Middle frontal gyrus (tissue), 1 donor: Measurements from ENCODE around the gene ESRRB.

ENCODE experiments used
- DNase-seq: peaks from one replicate; pipeline ENCODE4 v3.0.0-alpha.2; 2015; ENCODE audit warnings: low spot score; ENCODE audit errors: extremely low spot score

The ESRRB gene

DNA sequence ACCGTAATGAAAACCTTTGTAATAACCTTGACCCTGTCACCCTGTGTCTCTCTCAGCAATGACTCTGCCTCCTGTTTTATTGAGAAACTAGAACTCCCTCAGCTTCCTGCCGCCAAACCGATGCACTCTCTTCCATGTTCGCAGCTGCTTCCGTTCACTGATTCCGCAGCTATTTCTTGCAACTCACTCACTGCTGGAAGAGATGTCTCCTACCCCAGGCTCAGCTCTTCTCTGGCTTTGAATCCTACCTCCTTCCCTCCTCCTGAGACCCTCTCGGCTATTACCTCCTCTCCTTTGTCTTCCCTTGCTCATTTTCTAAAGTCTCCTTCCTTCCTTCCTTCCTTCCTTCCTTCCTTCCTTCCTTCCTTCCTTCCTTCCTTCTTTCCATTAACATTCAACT, 71.0 kb downstream of the ESRRB start:
- no peak for DNase-seq

DNA sequence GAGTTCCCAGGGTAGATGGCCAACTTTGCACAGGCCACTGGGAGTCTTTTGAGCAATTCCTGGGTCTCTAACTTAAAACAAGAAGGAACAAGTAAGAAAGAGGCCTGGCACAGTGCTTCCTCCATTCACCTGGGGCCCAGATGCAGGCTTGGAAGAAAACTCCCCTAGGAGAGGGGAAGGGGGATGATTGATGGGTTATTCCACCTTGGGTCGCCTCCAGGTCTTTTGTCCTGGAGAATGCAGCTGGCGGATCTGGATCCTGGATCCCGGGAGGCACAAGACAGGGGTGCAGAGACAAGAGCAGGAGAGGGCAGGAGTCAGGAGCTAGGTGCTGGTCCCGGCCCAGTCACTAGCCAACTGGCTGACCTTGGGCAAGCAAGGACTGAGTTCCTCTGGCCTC, 74.5 kb downstream of the ESRRB start:
- DNase-seq = no peak

GRCh38 chr14:76456200-76456599, 80.3 kb downstream of the ESRRB start:
- no peak for DNase-seq

GRCh38 chr14:76456891-76457586, 81.1 kb downstream of the ESRRB start:
- DNase-seq = no peak

DNA sequence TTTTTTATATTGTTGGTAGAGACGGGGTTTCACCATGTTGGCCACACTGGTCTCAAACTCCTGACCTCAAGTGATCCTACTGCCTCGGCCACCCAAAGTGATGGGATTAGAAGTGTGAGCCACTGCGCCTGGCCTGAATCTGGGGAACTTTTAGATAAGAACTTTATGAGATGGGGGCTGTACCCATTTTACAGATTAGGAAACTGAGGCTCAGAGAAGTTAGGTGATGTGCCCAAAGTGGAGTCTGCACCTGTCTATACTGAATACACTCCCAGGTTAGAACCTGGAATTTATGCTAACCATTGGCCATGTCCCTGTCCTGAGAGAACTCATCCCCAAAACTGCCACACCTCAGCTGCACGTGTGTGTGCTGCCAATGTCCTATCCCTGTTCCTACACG, 81.9 kb downstream of the ESRRB start:
- DNase-seq = no peak

DNA sequence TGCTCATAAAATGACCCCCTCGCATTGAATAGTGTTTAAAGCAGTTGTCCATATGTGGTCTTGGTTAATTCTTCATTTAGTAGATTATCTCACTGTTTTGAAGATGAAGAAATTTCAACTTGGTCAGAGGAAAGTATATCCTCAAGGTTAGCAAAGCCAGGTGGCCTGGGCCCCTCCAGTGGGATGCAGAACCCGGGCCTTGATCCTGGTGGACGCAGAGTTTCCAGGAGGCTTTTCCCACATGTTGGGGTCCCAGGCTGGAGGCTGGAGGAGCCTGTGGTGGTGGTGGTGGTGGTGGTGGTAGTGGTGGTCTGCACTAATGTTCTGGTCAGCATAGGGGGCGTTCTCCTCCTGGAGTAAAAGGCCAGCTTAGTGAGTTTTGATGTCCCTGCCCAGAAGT, 85.9 kb downstream of the ESRRB start:
- DNase-seq = no peak

DNA sequence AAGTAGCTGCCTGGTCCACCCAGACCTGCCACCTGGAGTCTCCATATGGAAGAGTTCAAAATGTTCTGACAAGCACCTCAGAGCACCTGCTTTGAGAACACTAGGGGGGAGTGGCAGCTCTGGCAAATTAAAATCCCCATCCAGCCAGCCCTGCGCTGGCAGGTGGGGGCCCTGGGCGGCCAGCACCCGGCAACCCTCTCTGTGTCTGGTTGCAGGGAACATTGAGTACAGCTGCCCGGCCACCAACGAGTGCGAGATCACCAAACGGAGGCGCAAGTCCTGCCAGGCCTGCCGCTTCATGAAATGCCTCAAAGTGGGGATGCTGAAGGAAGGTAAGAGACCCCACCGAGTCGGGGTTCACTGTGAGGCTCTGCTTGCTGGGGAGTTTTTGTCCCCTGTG, 86.4 kb downstream of the ESRRB start:
- no peak for DNase-seq

GRCh38 chr14:76463105-76463504, 87.2 kb downstream of the ESRRB start:
- no peak for DNase-seq

DNA sequence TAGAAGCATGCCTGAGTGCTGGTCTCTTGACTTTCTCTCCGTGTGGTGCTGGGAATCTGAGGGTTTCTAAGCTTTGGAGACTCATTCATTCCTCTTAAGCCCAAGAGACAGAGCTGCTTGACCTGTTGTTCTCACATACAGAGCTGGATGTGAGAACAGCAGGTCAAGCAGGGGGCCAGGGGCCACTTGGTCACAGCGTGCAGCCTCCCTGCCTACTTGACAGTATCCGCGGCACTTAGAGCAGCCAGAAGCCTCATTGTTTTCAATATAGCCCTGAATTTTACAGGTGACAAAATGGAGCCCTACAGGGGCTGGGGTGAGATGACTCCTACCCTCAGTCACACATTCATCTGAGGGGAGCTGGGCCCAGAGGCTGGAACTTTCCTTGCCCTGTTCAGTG, 88.9 kb downstream of the ESRRB start:
- no peak for DNase-seq

DNA sequence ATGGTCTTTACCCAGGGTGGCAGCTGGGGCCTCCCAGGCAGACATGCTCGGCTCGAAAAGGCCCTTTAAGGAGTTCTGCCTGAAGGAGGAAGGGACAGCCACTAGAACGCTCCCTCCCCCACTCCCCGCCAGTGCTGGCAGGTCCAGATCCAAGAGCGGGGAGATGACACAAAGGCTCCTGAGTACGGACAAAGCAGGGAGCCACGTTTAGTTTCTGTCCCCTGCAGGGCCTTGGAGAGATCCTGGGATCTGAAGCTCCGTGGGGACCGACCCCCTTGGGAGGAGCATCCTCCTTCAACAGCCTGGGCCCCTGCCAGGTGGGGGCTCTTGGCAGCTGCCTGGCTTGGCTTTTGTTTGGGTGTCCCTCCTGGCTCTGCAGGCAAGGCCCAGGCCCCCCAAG, 89.7 kb downstream of the ESRRB start:
- DNase-seq = no peak

GRCh38 chr14:76467711-76468155, 91.8 kb downstream of the ESRRB start:
- DNase-seq = no peak

GRCh38 chr14:76472199-76472723, 96.3 kb downstream of the ESRRB start:
- no peak for DNase-seq

DNA sequence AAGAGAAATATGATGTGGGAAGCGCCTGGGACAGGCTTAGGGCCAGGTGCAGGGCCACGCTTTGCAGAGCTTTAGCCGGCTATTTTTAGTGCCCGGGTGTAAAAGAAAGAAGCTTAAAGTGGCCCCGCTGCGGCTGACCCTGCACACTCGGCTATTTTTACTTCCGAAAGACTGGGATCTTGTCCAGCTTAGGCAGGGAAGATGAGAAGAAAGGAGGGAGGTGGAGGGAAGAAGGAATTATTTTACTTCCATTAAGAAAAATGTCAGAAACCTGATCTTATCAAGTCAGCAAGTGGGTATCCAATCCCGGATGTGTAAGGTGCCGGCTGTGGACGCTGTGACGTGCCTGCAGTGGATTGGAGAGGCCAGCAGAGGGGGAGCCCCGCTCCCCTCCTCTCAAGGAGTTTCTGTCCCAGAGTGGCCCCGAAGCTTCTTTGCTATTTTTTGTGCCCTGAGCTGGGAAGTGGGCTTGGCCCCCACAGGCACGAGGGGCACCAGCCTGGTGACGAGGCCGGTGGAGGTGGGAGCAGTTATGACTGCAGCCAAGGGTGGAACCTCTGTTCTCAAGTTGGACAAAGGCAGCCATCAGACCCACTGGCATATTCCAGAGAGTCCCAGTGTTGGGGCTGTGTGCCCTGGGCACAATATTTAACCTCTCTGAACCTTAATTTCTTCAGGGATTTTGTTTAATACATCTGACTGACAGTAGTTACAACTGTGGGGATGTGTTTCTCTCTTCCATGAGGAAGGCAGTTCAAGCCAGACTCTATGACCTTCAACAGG, 97.7 kb downstream of the ESRRB start:
- no peak for DNase-seq

DNA sequence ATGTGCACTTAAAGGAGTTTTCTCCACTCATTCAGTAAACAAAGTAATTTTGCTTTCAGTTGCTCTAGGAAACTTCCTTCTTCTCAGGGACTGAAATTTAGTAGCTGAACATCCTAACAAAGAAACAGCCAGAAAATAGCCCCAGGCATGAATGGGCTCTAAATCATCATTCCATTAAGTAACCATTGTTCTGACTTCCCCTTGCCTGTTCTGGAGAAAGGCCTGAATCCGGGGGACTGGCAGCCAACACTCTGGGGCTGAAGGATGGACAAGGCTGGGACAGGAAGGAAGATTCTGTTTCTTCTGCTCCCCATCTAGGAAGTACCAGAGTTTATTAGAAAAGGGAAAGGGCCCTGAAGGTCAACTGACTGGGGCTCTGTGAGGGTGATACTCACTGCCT, 104.5 kb downstream of the ESRRB start:
- no peak for DNase-seq

- DNase-seq = no peak
These were observed 108.4 kb downstream of the ESRRB start for GRCh38 chr14:76484355-76484754.

- DNase-seq = no peak
These were observed 110.4 kb downstream of the ESRRB start for GRCh38 chr14:76486251-76486743.

- no peak for DNase-seq
These were observed 112.6 kb downstream of the ESRRB start for GRCh38 chr14:76488551-76488950.

DNA sequence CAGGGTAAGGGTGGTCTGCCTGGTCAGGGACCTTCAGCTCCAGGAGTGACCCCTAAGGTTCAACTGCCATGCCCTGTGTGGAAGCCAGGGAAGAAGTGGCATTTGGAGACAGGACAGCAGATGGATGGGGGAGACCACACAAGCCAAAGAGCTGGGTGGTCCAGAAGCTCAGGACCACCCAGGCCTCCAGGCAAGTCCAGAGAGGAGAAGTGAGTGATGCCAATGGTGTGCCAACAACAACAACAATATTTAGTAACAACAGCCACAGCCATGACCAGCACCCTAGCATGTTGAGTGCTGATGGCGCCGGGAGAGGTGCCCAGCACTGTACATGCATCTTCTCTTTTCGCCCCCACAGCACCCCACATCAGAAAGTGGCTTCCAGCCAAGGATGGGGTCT, 113.7 kb downstream of the ESRRB start:
- no peak for DNase-seq

DNA sequence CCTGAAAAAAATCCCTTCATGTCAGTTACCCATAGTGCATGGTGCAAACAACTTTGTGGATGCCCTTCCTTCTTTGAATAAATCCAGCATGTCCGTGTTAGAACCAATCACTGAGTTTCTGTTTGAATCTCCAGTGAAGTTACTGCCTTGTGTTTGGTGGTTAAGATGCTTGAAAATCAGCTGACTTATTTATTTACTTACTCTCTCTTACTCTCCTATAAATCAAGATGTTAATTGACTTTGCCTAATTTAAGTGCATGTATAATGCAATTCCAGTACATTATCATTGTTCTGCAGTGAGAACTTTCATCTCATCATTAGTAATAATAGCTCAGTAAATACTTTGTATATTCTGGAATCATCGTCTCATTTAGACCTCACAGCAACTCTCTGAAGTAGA, 114.2 kb downstream of the ESRRB start:
- no peak for DNase-seq

- no peak for DNase-seq
These were observed 114.8 kb downstream of the ESRRB start for GRCh38 chr14:76490735-76491134.

- no peak for DNase-seq
These were observed 115.4 kb downstream of the ESRRB start for GRCh38 chr14:76491172-76491930.

DNA sequence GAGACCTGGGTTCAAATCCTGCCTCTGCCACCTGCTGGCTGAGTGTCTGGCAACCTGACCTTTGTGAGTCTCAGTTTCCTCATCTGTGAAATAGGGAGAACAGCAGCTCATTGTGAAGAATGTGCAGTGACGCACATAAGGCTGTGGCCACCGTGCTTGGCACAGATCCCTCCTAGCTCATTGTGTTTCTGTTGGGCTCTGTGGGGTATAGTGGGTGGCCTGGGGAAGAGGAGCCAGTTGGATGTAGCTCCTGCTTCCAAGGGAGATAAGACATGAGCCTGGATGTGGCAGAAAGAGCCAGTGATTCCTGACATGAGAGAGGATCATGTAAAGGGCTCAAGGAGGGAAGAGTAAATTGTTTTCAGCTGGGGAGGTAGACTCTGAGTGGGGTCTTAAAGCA, 120.0 kb downstream of the ESRRB start:
- no peak for DNase-seq
